MCF 10A (cell line): ENCODE results near the gene SIX1. TPM values are rescaled to one million over a fixed set of nuclear protein-coding genes. Genes with fewer than 3 reads are reported as not detected.

Source experiments
- BruUV-seq: library from RNA; stranded (reverse); fragments of 400-500 nt; replicated peaks from 2 replicates; lab custom pipeline; 2021; lab: Mats Ljungman, UMichigan
- CTCF ChIA-PET: fragments of 300-600 bp; sonication (Branson Sonifier 250); formaldehyde crosslinking; extraction: SDS; loops from one replicate; lab custom pipeline; 2021; ENCODE audit warnings: antibody characterized with exemption, inconsistent platforms; lab: Yijun Ruan, JAX
- POLR2A ChIA-PET: fragments of 300-600, 350-650 bp; sonication (Branson Sonifier 250); formaldehyde crosslinking; extraction: SDS; loops from one replicate; lab custom pipeline; 2020; ENCODE audit warnings: antibody characterized with exemption, inconsistent platforms; lab: Yijun Ruan, JAX
- DNase-seq: peaks from one replicate; pipeline ENCODE4 v3.0.0-alpha.2; 2018; ENCODE audit not compliant: unreplicated experiment
- H3K27ac Mint-ChIP-seq: one replicate; pipeline ENCODE4 v1.8.0; 2022; ENCODE audit warnings: mild to moderate bottlenecking, low read depth, mixed read lengths; ENCODE audit not compliant: unreplicated experiment
- H3K27me3 Mint-ChIP-seq: one replicate; pipeline ENCODE4 v1.8.0; 2022; ENCODE audit warnings: mixed read lengths; ENCODE audit not compliant: insufficient read depth, unreplicated experiment
- H3K36me3 Mint-ChIP-seq: one replicate; pipeline ENCODE4 v1.8.0; 2022; ENCODE audit warnings: mild to moderate bottlenecking, moderate library complexity, mixed read lengths; ENCODE audit not compliant: insufficient read depth, unreplicated experiment
- H3K4me1 Mint-ChIP-seq: one replicate; pipeline ENCODE4 v1.8.0; 2022; ENCODE audit warnings: mixed read lengths; ENCODE audit not compliant: insufficient read depth, unreplicated experiment
- H3K4me3 Mint-ChIP-seq: one replicate; pipeline ENCODE4 v1.8.0; 2022; ENCODE audit warnings: mild to moderate bottlenecking, moderate library complexity, mixed read lengths; ENCODE audit not compliant: unreplicated experiment
- H3K9me3 Mint-ChIP-seq: one replicate; pipeline ENCODE4 v1.8.0; 2022; ENCODE audit warnings: mixed read lengths; ENCODE audit not compliant: unreplicated experiment
- CTCF ChIP-seq: fragments of 200-600 bp; IDR thresholded peaks from one replicate; pipeline ENCODE4 v1.8.0; 2022; ENCODE audit warnings: antibody characterized with exemption, mild to moderate bottlenecking; ENCODE audit not compliant: unreplicated experiment
- intact Hi-C: fragments of 100-400 bp; cut with micrococcal nuclease; formaldehyde crosslinking; loops from 2 replicates; pipeline ENCODE4 v1.14.1; 2022
- total RNA-seq: library from RNA; stranded (reverse); gene quantifications from 2 replicates; pipeline ENCODE4 v1.2.3, GENCODE V29; 2022

The SIX1 gene
- total RNA-seq, 1 experiment from 2014 or later: 0.33 TPM

- peaks cover 12% of the 10 kb centered on the region for H3K27me3 Mint-ChIP-seq
- ChIA-PET POLR2A (no interaction called here), CTCF (interaction anchor here (0.6 kb wide), 1 partner anchor 103 kb away, joined by 3 read pairs; no protein-coding TSS in a partner anchor)
- no peaks in the 10 kb centered on the region for H3K9me3 Mint-ChIP-seq
- intact Hi-C loops: loop anchor here (10.0 kb wide), 1 partner anchor 539 kb away; no protein-coding TSS in a partner anchor
- no peak for TF ChIP-seq CTCF
- H3K27ac Mint-ChIP-seq: no peak overlapping the region
- no peaks in the 10 kb centered on the region for H3K4me1 Mint-ChIP-seq
- no peak overlapping the region for H3K4me3 Mint-ChIP-seq
- no peaks in the 10 kb centered on the region for H3K36me3 Mint-ChIP-seq
- no TSS peak for BruUV-seq
- DNase-seq: no peak
Measured at GRCh38 chr14:60655898-60656685, 6.8 kb upstream of the SIX1 start.

- H3K4me3 Mint-ChIP-seq: no peak overlapping the region
- H3K9me3 Mint-ChIP-seq: no peaks in the 10 kb centered on the region
- POLR2A ChIA-PET: no interaction called here
- H3K4me1 Mint-ChIP-seq: no peaks in the 10 kb centered on the region
- BruUV-seq: no TSS peak
- no peak for DNase-seq
- intact Hi-C loops: loop anchor here (10.0 kb wide), 1 partner anchor 539 kb away; no protein-coding TSS in a partner anchor
- CTCF ChIA-PET: interaction anchor here (0.6 kb wide), 2 partner anchors 22 to 102 kb away, joined by 3 to 4 read pairs; no protein-coding TSS in a partner anchor
- H3K36me3 Mint-ChIP-seq: no peaks in the 10 kb centered on the region
- H3K27me3 Mint-ChIP-seq: peaks cover 12% of the 10 kb centered on the region
- no peak overlapping the region for H3K27ac Mint-ChIP-seq
- TF ChIP-seq CTCF: no peak
Measured at GRCh38 chr14:60655119-60655897, 6.0 kb upstream of the SIX1 start.

- DNase-seq: no peak
- CTCF ChIA-PET: interaction anchor here (0.6 kb wide), 1 partner anchor 21 kb away, joined by 4 read pairs; no protein-coding TSS in a partner anchor
- H3K27me3 Mint-ChIP-seq: peaks cover 12% of the 10 kb centered on the region
- H3K36me3 Mint-ChIP-seq: no peaks in the 10 kb centered on the region
- intact Hi-C loops: loop anchor here (10.0 kb wide), 1 partner anchor 540 kb away; no protein-coding TSS in a partner anchor
- no peaks in the 10 kb centered on the region for H3K9me3 Mint-ChIP-seq
- no peak overlapping the region for H3K4me3 Mint-ChIP-seq
- no peak for TF ChIP-seq CTCF
- no TSS peak for BruUV-seq
- H3K27ac Mint-ChIP-seq: no peak overlapping the region
- POLR2A ChIA-PET: interaction anchor here (0.6 kb wide), 1 partner anchor 326 kb away, joined by 3 read pairs; the partner anchor contains the start of genes SLC38A6 and TRMT5
- H3K4me1 Mint-ChIP-seq: no peaks in the 10 kb centered on the region
Measured at GRCh38 chr14:60654334-60654821, 5.1 kb upstream of the SIX1 start.
